Thymus (tissue), 11 donors: Measurements from ENCODE around the gene LAMC1. TPM values are rescaled to one million over a fixed set of nuclear protein-coding genes. Genes with fewer than 3 reads are reported as not detected.

ENCODE experiments used
- DNase-seq, 9 donors: peaks; one replicate each; pipeline ENCODE4 v3.0.0-alpha.2; 2013; ENCODE audit warnings: low spot score in 9 of 9, low read depth in 6 of 9, missing footprints in 1 of 9
- H3K27ac ChIP-seq, 2 donors: one replicate each; pipeline ENCODE4 v1.5.1; 2013; ENCODE audit warnings: control low read depth in 1 of 2, low read depth in 1 of 2, low read length in 1 of 2, mild to moderate bottlenecking in 1 of 2, moderate library complexity in 1 of 2
- H3K27me3 ChIP-seq, 2 donors: one replicate each; pipeline ENCODE4 v1.5.1; 2013; ENCODE audit warnings: low read length in 1 of 2; ENCODE audit not compliant: control insufficient read depth in 2 of 2, insufficient read depth in 1 of 2
- H3K36me3 ChIP-seq, 2 donors: one replicate each; pipeline ENCODE4 v1.5.1; 2013; ENCODE audit warnings: low read length in 1 of 2, mild to moderate bottlenecking in 1 of 2, moderate library complexity in 1 of 2; ENCODE audit not compliant: control insufficient read depth in 2 of 2, insufficient read depth in 2 of 2
- H3K4me1 ChIP-seq, 2 donors: one replicate each; pipeline ENCODE4 v1.5.1; 2013; ENCODE audit warnings: low read length in 2 of 2; ENCODE audit not compliant: control insufficient read depth in 2 of 2, insufficient read depth in 2 of 2
- H3K4me3 ChIP-seq, 2 donors: one replicate each; pipeline ENCODE4 v1.5.1; 2013; ENCODE audit warnings: low read length in 2 of 2, control low read depth in 1 of 2, mild to moderate bottlenecking in 1 of 2
- H3K9me3 ChIP-seq, 2 donors: one replicate each; pipeline ENCODE4 v1.5.1; 2013; ENCODE audit warnings: low read length in 1 of 2, mild to moderate bottlenecking in 1 of 2; ENCODE audit not compliant: control insufficient read depth in 2 of 2, insufficient read depth in 1 of 2
- WGBS: extraction: QIAGEN DNeasy Blood & Tissue Kit; methylation state at CpG from one replicate; pipeline ENCODE4 v1.1.7; 2013; 5-methylcytosine and 5-hydroxymethylcytosine counted together
- polyA plus RNA-seq: library from polyadenylated mRNA; stranded (reverse); fragments of 200-250 nt; gene quantifications from one replicate; pipeline ENCODE4 v1.2.3, GENCODE V29; 2013
- total RNA-seq: library from RNA; stranded (reverse); fragments of 120-200 nt; gene quantifications from one replicate; pipeline ENCODE4 v1.2.4, GENCODE V29; 2013
- donor health status: healthy.

LAMC1 gene
- total and polyA plus RNA-seq, 2 donors: 12.6 to 20.5 TPM

- H3K27ac ChIP-seq: no peak overlapping the region
- WGBS: 24% methylated on average over 2 of the region's 2 CpGs
- H3K4me3 ChIP-seq: no peak overlapping the region
- no peaks in the 10 kb centered on the region for H3K9me3 ChIP-seq
- H3K4me1 ChIP-seq: no peaks in the 10 kb centered on the region
- H3K27me3 ChIP-seq: no peaks in the 10 kb centered on the region
- DNase-seq: no peak
- peaks cover 0 to 2% of the 10 kb centered on the region in 2 donors for H3K36me3 ChIP-seq
Observed at GRCh38 chr1:183124259-183124658, 101.0 kb downstream of the LAMC1 start.

GRCh38 chr1:183125279-183125999 lies 102.2 kb downstream of the LAMC1 start:
- Histone ChIP-seq H3K27ac (no peak overlapping the region), H3K9me3 (no peaks in the 10 kb centered on the region), H3K36me3 (peaks cover 0 to 2% of the 10 kb centered on the region in 2 donors), H3K27me3 (no peaks in the 10 kb centered on the region), H3K4me3 (no peak overlapping the region), H3K4me1 (no peaks in the 10 kb centered on the region)
- DNase-seq: no peak
- WGBS: 98% methylated on average over 5 of the region's 5 CpGs

GRCh38 chr1:183126000-183126366 lies 102.8 kb downstream of the LAMC1 start:
- Histone ChIP-seq H3K4me3 (no peak overlapping the region), H3K36me3 (peaks cover 0 to 2% of the 10 kb centered on the region in 2 donors), H3K27ac (no peak overlapping the region), H3K27me3 (no peaks in the 10 kb centered on the region), H3K4me1 (no peaks in the 10 kb centered on the region), H3K9me3 (no peaks in the 10 kb centered on the region)
- 96% methylated on average over 5 of the region's 5 CpGs for WGBS
- DNase-seq: no peak

GRCh38 chr1:183126528-183126927 lies 103.3 kb downstream of the LAMC1 start:
- Histone ChIP-seq H3K9me3 (no peaks in the 10 kb centered on the region), H3K36me3 (peaks cover 0 to 2% of the 10 kb centered on the region in 2 donors), H3K27ac (no peak overlapping the region), H3K4me3 (no peak overlapping the region), H3K27me3 (no peaks in the 10 kb centered on the region), H3K4me1 (no peaks in the 10 kb centered on the region)
- DNase-seq: no peak
- 91% methylated on average over 1 of the region's 1 CpG for WGBS

- Histone ChIP-seq H3K4me1 (no peaks in the 10 kb centered on the region), H3K9me3 (no peaks in the 10 kb centered on the region), H3K27me3 (no peaks in the 10 kb centered on the region), H3K4me3 (no peak overlapping the region), H3K36me3 (peaks cover 0 to 5% of the 10 kb centered on the region in 2 donors), H3K27ac (no peak overlapping the region)
- 88% methylated on average over 15 of the region's 15 CpGs for WGBS
- no peak for DNase-seq
Observed at GRCh38 chr1:183129921-183130690, 106.9 kb downstream of the LAMC1 start.

GRCh38 chr1:183131166-183131565 lies 107.9 kb downstream of the LAMC1 start:
- Histone ChIP-seq H3K9me3 (no peaks in the 10 kb centered on the region), H3K4me3 (no peak overlapping the region), H3K4me1 (no peaks in the 10 kb centered on the region), H3K36me3 (peaks cover 0 to 5% of the 10 kb centered on the region in 2 donors), H3K27me3 (no peaks in the 10 kb centered on the region), H3K27ac (no peak overlapping the region)
- 24% methylated on average over 2 of the region's 2 CpGs for WGBS
- peak in 3 of 9 donors; percentile 37 to 56 (median 54) for DNase-seq

GRCh38 chr1:183135336-183135735 lies 112.1 kb downstream of the LAMC1 start:
- Histone ChIP-seq H3K27me3 (no peaks in the 10 kb centered on the region), H3K9me3 (no peaks in the 10 kb centered on the region), H3K36me3 (peaks cover 0 to 3% of the 10 kb centered on the region in 2 donors), H3K4me3 (no peak overlapping the region), H3K27ac (no peak overlapping the region), H3K4me1 (no peaks in the 10 kb centered on the region)
- DNase-seq: no peak
- 97% methylated on average over 2 of the region's 2 CpGs for WGBS

GRCh38 chr1:183137782-183138181 lies 114.6 kb downstream of the LAMC1 start:
- no peak overlapping the region for H3K4me3 ChIP-seq

GRCh38 chr1:183138301-183138700 lies 115.1 kb downstream of the LAMC1 start:
- DNase-seq: no peak
- H3K36me3 ChIP-seq: peaks cover 0 to 1% of the 10 kb centered on the region in 2 donors
- H3K9me3 ChIP-seq: no peaks in the 10 kb centered on the region
- H3K27ac ChIP-seq: no peak overlapping the region
- no peak overlapping the region for H3K4me3 ChIP-seq
- no peaks in the 10 kb centered on the region for H3K27me3 ChIP-seq
- WGBS: 71% methylated on average over 4 of the region's 4 CpGs
- no peaks in the 10 kb centered on the region for H3K4me1 ChIP-seq

More at GRCh38 chr1:183137782-183138181, 114.6 kb downstream of the LAMC1 start:
- Histone ChIP-seq H3K4me1 (no peaks in the 10 kb centered on the region), H3K9me3 (no peaks in the 10 kb centered on the region), H3K36me3 (peaks cover 0 to 3% of the 10 kb centered on the region in 2 donors), H3K27me3 (no peaks in the 10 kb centered on the region), H3K27ac (no peak overlapping the region)
- WGBS: 94% methylated on average over 3 of the region's 3 CpGs
- DNase-seq: no peak
